K562 (cell line): ENCODE results near the gene TMEM225B. TPM values are rescaled to one million over a fixed set of nuclear protein-coding genes. Genes with fewer than 3 reads are reported as not detected.

Source experiments
- ATAC-seq: fragments of 200-7000 bp; cut with Tn5 transposase; 3 replicates; pipeline ENCODE4 v1.9.1; 2020; ENCODE audit warnings: moderate library complexity
- BruUV-seq: library from RNA; stranded (reverse); fragments of 400-500 nt; replicated peaks from 2 replicates; lab custom pipeline; 2021; lab: Mats Ljungman, UMichigan
- CTCF ChIA-PET: fragments of 300-600 bp; formaldehyde crosslinking; extraction: SDS; loops from one replicate; lab custom pipeline; 2021; ENCODE audit warnings: low intra/inter-chr PET ratio; lab: Yijun Ruan, JAX
- POLR2A ChIA-PET: fragments of 300-600, 350-650 bp; sonication (Branson Sonifier 250); formaldehyde crosslinking; extraction: SDS; loops from one replicate; lab custom pipeline; 2021; ENCODE audit warnings: antibody characterized with exemption, inconsistent platforms; lab: Yijun Ruan, JAX
- DNase-seq, 4 experiments: peaks; one replicate each; pipeline versions ENCODE4 v3.0.0 to v3.0.0-alpha.2; 2011 to 2018; ENCODE audit warnings: low spot score in 3 of 4, mixed read lengths in 3 of 4; ENCODE audit errors: extremely low read depth in 1 of 4
- FAIRE-seq: peaks from 2 replicates; lab custom pipeline; 2011; peaks lifted over from hg19 to GRCh38; lab: Jason Lieb, UNC
- H2AFZ ChIP-seq: 2 replicates; pipeline ENCODE4 v1.6.0; 2011; ENCODE audit warnings: low read depth, low read length, control low read depth, inconsistent platforms
- H3K27ac ChIP-seq: fragments of 200-600 bp; 3 replicates; pipeline ENCODE4 v1.8.0; 2011; ENCODE audit warnings: low read depth, mild to moderate bottlenecking, control low read depth, inconsistent platforms, low read length, moderate library complexity, mixed read lengths; ENCODE audit errors: extremely low read depth
- H3K27me3 ChIP-seq, 2 experiments: fragments of 300-600 bp in 1 of 2; 2 replicates in 1 of 2; 3 replicates in 1 of 2; pipeline versions ENCODE4 v1.6.0 to v1.8.0; 2011; ENCODE audit warnings: inconsistent platforms in 2 of 2, low read length in 2 of 2, mild to moderate bottlenecking in 1 of 2, mixed read lengths in 1 of 2, moderate library complexity in 1 of 2; ENCODE audit not compliant: control insufficient read depth in 2 of 2, insufficient read depth in 2 of 2
- H3K36me3 ChIP-seq: fragments of 300-600 bp; 3 replicates; pipeline ENCODE4 v1.8.0; 2011; ENCODE audit warnings: mild to moderate bottlenecking, low read length, inconsistent platforms; ENCODE audit not compliant: control insufficient read depth, insufficient read depth
- H3K4me1 ChIP-seq, 2 experiments: fragments of 200-600 bp in 1 of 2; replicated peaks in 1 of 2; 2 replicates in 1 of 2; 3 replicates in 1 of 2; pipeline versions ENCODE4 v1.5.1 to v1.8.0; 2011; ENCODE audit warnings: inconsistent platforms in 2 of 2, low read length in 2 of 2, mild to moderate bottlenecking in 1 of 2, mixed read lengths in 1 of 2, moderate library complexity in 1 of 2; ENCODE audit not compliant: control insufficient read depth in 2 of 2, insufficient read depth in 2 of 2
- H3K4me2 ChIP-seq: 2 replicates; pipeline ENCODE4 v1.6.1; 2011; ENCODE audit warnings: low read length, control low read depth, inconsistent platforms, mixed read lengths; ENCODE audit not compliant: insufficient read depth
- H3K4me3 ChIP-seq: fragments of 200-600 bp; sonication (generic), shearing (Covaris generic); 2 replicates; pipeline ENCODE4 v1.5.1; 2016; ENCODE audit warnings: control low read depth, inconsistent platforms
- H3K79me2 ChIP-seq: fragments of 200-600 bp; 3 replicates; pipeline ENCODE4 v1.8.0; 2011; ENCODE audit warnings: low read length, inconsistent platforms; ENCODE audit not compliant: control insufficient read depth, insufficient read depth
- H3K9ac ChIP-seq, 2 experiments: 2 replicates each; pipeline versions ENCODE4 v1.6.0 to v1.6.1; 2011; ENCODE audit warnings: low read depth in 2 of 2, low read length in 2 of 2, control low read depth in 1 of 2, inconsistent platforms in 1 of 2, mild to moderate bottlenecking in 1 of 2, mixed read lengths in 1 of 2; ENCODE audit not compliant: insufficient read depth in 1 of 2
- H3K9me1 ChIP-seq: one replicate; pipeline ENCODE4 v1.6.0; 2011; ENCODE audit warnings: inconsistent platforms, mild to moderate bottlenecking, low read length, moderate library complexity; ENCODE audit not compliant: control insufficient read depth, insufficient read depth
- H3K9me3 ChIP-seq: replicated peaks from 2 replicates; pipeline ENCODE4 v1.5.1; 2011; ENCODE audit warnings: low read depth, low read length, inconsistent platforms; ENCODE audit not compliant: control insufficient read depth, insufficient read depth
- H4K20me1 ChIP-seq: replicated peaks from 2 replicates; pipeline ENCODE4 v1.6.1; 2011; ENCODE audit warnings: low read length, inconsistent platforms, mixed read lengths; ENCODE audit not compliant: control insufficient read depth, insufficient read depth
- ADNP ChIP-seq: fragments of 200-800 bp; sonication (Bioruptor generic); IDR thresholded peaks from 2 replicates; pipeline ENCODE4 v1.6.1; 2016; ENCODE audit warnings: missing genetic modification characterization, missing compliant biosample characterization
- BCOR ChIP-seq: fragments of 450-650 bp; IDR thresholded peaks from 2 replicates; pipeline ENCODE4 v1.6.1; 2016
- HDAC2 ChIP-seq: fragments of 450-650 bp; IDR thresholded peaks from 2 replicates; pipeline ENCODE4 v1.6.1; 2016; ENCODE audit warnings: mild to moderate bottlenecking
- KDM1A ChIP-seq, 2 experiments: fragments of 450-650 bp; IDR thresholded peaks; 2 replicates each; pipeline ENCODE4 v1.6.1; 2016; ENCODE audit warnings: mild to moderate bottlenecking in 2 of 2
- RBM25 ChIP-seq: fragments of 200-400 bp; formaldehyde crosslinking; IDR thresholded peaks from 2 replicates; pipeline ENCODE4 v1.6.1; 2018; ENCODE audit warnings: low read length, low read depth, moderate library complexity; ENCODE audit not compliant: severe bottlenecking
- RCOR1 ChIP-seq, 2 experiments: IDR thresholded peaks; 2 replicates each; pipeline ENCODE4 v1.6.1; 2012; ENCODE audit warnings: low read depth in 2 of 2, low read length in 2 of 2, borderline replicate concordance in 1 of 2, improper control_type of control experiment in 1 of 2
- SMARCA5 ChIP-seq: fragments of 450-650 bp; IDR thresholded peaks from 2 replicates; pipeline ENCODE4 v1.6.1; 2016
- TAF1 ChIP-seq: IDR thresholded peaks from 2 replicates; pipeline ENCODE4 v1.6.1; 2011; ENCODE audit warnings: mild to moderate bottlenecking, low read length, moderate library complexity; ENCODE audit not compliant: insufficient read depth, control insufficient read depth, severe bottlenecking; ENCODE audit errors: extremely low read depth
- ZFP36 ChIP-seq: fragments of 150-350 bp; IDR thresholded peaks from 2 replicates; pipeline ENCODE4 v1.6.1; 2018; ENCODE audit warnings: low read length, low read depth; ENCODE audit not compliant: partially characterized antibody
- ZNF354B ChIP-seq: fragments of 250-450 bp; sonication (Bioruptor Pico); IDR thresholded peaks from 2 replicates; pipeline ENCODE4 v1.4.0; 2020
- WGBS: fragments of 100-300 bp; shearing (Covaris generic); methylation state at CpG from one replicate; pipeline ENCODE4 v1.1.6; 2016; ENCODE audit warnings: low coverage, mixed read lengths; ENCODE audit not compliant: insufficient coverage; ENCODE audit errors: missing lambda C conversion rate; 5-methylcytosine and 5-hydroxymethylcytosine counted together
- in situ Hi-C: fragments of 300-500 bp; cut with MboI; formaldehyde crosslinking; loops from 4 replicates; pipeline ENCODE4 v1.15.0; 2018; ENCODE audit warnings: inconsistent platforms, mixed read lengths
- intact Hi-C: fragments of 100-400 bp; cut with micrococcal nuclease; formaldehyde crosslinking; loops from 2 replicates; pipeline ENCODE4 v1.14.2; 2022
- polyA plus RNA-seq, 8 experiments: library from polyadenylated mRNA; depleted of rRNA in 4 of 8; stranded (reverse) in 5 of 8; unstranded in 3 of 8; fragments of >200 nt; fragmentation: Nextera tagmentation in 2 of 8; fragmentation: Illumina TruSeq in 1 of 8; extraction: Ambion mirVana in 2 of 8; extraction: Trizol in 1 of 8; gene quantifications; 2 replicates each; pipeline versions ENCODE4 v1.2.1 to v1.2.3, GENCODE V29; 2011 to 2014; ENCODE audit warnings: inconsistent platforms in 1 of 8, missing spikeins in 1 of 8
- total RNA-seq, 7 experiments: library from RNA; depleted of rRNA in 6 of 7; stranded (reverse); fragments of >200 nt in 6 of 7; fragmentation: Illumina TruSeq in 2 of 7; extraction: Trizol in 2 of 7; gene quantifications; 2 replicates each; pipeline versions ENCODE4 v1.2.1 to v1.2.3, GENCODE V29; 2011 to 2021; ENCODE audit warnings: low replicate concordance in 1 of 7
- TF ChIP-seq, protein P1 (sequence below): sonication (generic); formaldehyde crosslinking; IDR thresholded peaks from 2 replicates; pipeline ENCODE4 v1.8.1; 2022; ENCODE audit warnings: missing genetic modification reagents

Gene TMEM225B
- total and polyA plus RNA-seq, 9 of the 15 experiments (the other 6 are each of a cell fraction or from before 2014, with no cell fraction given): 0.08 to 0.73 (median 0.56) TPM

DNA sequence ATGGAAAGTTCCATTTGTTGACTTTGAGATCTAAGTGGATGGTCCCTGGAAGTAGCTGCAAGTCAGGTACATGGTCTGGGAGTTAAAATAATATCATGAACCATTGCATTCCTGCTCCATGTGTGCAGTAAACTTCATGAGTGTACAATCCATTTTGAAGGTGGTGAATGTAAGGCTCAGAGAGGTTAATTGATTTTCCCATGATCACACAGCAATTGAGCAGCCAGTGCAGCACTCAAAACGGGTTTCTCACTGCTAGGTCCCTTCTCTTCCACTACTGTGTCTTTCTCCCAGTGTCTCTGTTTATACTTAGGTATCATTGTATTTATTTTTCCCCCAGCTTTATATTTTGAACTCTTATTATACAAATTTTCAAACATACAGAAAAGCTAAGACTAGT, 28.6 kb downstream of the TMEM225B start:
- no peaks in the 10 kb centered on the region for H3K9me3 ChIP-seq
- ATAC-seq (no peak), DNase-seq (no peak), FAIRE-seq (peak; percentile 60)
- H3K79me2 ChIP-seq: no peaks in the 10 kb centered on the region
- BruUV-seq: no TSS peak
- CTCF ChIA-PET: no interaction called here
- 27% methylated on average over 1 of the region's 1 CpG for WGBS
- peaks cover 6% of the 10 kb centered on the region; the same call in 1 of the 2 replicates for H4K20me1 ChIP-seq
- intact Hi-C loops: no loop called here
- peaks cover 97% of the 10 kb centered on the region for H3K36me3 ChIP-seq
- H3K9me1 ChIP-seq: no peaks in the 10 kb centered on the region
- no peak overlapping the region for H3K27ac ChIP-seq
- no peaks in the 10 kb centered on the region for H3K27me3 ChIP-seq
- H3K9ac ChIP-seq: no peak overlapping the region
- no peak overlapping the region for H2AFZ ChIP-seq
- H3K4me2 ChIP-seq: no peak overlapping the region
- H3K4me3 ChIP-seq: no peak overlapping the region
- peaks cover 0 to 8% of the 10 kb centered on the region in 2 experiments; a peak in 3 of 5 replicates for H3K4me1 ChIP-seq
- POLR2A ChIA-PET: interaction anchor here (0.5 to 0.7 kb wide), 3 partner anchors 11 to 267 kb away, joined by 3 to 4 read pairs (median 3); no protein-coding TSS in a partner anchor
- in situ Hi-C loops: no loop called here
- TF ChIP-seq, protein P1, sequence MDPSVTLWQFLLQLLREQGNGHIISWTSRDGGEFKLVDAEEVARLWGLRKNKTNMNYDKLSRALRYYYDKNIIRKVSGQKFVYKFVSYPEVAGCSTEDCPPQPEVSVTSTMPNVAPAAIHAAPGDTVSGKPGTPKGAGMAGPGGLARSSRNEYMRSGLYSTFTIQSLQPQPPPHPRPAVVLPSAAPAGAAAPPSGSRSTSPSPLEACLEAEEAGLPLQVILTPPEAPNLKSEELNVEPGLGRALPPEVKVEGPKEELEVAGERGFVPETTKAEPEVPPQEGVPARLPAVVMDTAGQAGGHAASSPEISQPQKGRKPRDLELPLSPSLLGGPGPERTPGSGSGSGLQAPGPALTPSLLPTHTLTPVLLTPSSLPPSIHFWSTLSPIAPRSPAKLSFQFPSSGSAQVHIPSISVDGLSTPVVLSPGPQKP (CRISPR knock-in tag): no peak
- TF ChIP-seq RCOR1 (IDR thresholded peaks at IDR 0.05; ENCODE audit: borderline replicate concordance in 1 of 2, low read depth in 2 of 2, low read length in 2 of 2) (peak in 1 of 2 experiments; percentile 21; a peak in 1 of 4 replicates), RBM25 (peak; percentile 99), ZFP36 (peak; percentile 81), KDM1A (IDR thresholded peaks at IDR 0.05) (peak; percentile 38 to 71; a peak in 3 of 4 replicates), ADNP (0 out of 2 replicates have a peak, but pooled peaks have one; percentile 41), BCOR (peak; percentile 95), HDAC2 (peak; percentile 40; the same call in 1 of the 2 replicates), SMARCA5 (peak; percentile 73; the same call in 1 of the 2 replicates), ZNF354B (CRISPR knock-in tag) (no peak), TAF1 (no peak)
